ENCODE results near the gene BMPER.

GRCh38 chr7:33922820-33923219 lies 17.5 kb downstream of the BMPER start:
- TF ChIP-seq CTCF (conservative IDR thresholded peaks at IDR 0.05 in 1 of 2, IDR thresholded peaks at IDR 0.05 in 1 of 2; ENCODE audit: extremely low read depth in 1 of 2, insufficient read depth in 1 of 2, low read depth in 1 of 2, low read length in 2 of 2) (no peak), EZH2 (IDR thresholded peaks at IDR 0.05; ENCODE audit: borderline replicate concordance, low read length) (no peak)

Data from mammary epithelial cell (primary cell).